Ishikawa (cell line): ENCODE results near the gene APOA5.

Experiments
- CEBPB ChIP-seq: IDR thresholded peaks from 2 replicates; pipeline ENCODE4 v1.6.1; 2012
- CREB1 ChIP-seq: IDR thresholded peaks from 2 replicates; pipeline ENCODE4 v1.6.1; 2012; ENCODE audit warnings: low read depth
- EGR1 ChIP-seq: IDR thresholded peaks from 2 replicates; pipeline ENCODE4 v1.6.1; 2012
- EP300 ChIP-seq: IDR thresholded peaks from 2 replicates; pipeline ENCODE4 v1.6.1; 2012; ENCODE audit warnings: borderline replicate concordance
- FOXM1 ChIP-seq: IDR thresholded peaks from 2 replicates; pipeline ENCODE4 v1.6.1; 2012; ENCODE audit warnings: low read depth, borderline replicate concordance
- NFIC ChIP-seq: IDR thresholded peaks from 2 replicates; pipeline ENCODE4 v1.6.1; 2012
- RAD21 ChIP-seq: IDR thresholded peaks from 2 replicates; pipeline ENCODE4 v1.6.1; 2012; ENCODE audit warnings: low read depth
- TAF1 ChIP-seq: IDR thresholded peaks from 2 replicates; pipeline ENCODE4 v1.6.1; 2012; ENCODE audit warnings: low read depth, mild to moderate bottlenecking
- TCF12 ChIP-seq: IDR thresholded peaks from 2 replicates; pipeline ENCODE4 v1.6.1; 2012; ENCODE audit warnings: low read depth
- TEAD4 ChIP-seq: IDR thresholded peaks from 2 replicates; pipeline ENCODE4 v1.6.1; 2012
- YY1 ChIP-seq: IDR thresholded peaks from 2 replicates; pipeline ENCODE4 v1.6.1; 2012; ENCODE audit warnings: low read depth
- ZBTB7A ChIP-seq: IDR thresholded peaks from 2 replicates; pipeline ENCODE4 v1.6.1; 2012; ENCODE audit warnings: low read depth
- TF ChIP-seq, protein P1 (sequence below): IDR thresholded peaks from 2 replicates; pipeline ENCODE4 v1.6.1; 2012
- TF ChIP-seq, protein P2 (sequence below): IDR thresholded peaks from 2 replicates; pipeline ENCODE4 v1.6.1; 2012; ENCODE audit warnings: low read depth, mild to moderate bottlenecking
- TF ChIP-seq, protein P3 (sequence below): IDR thresholded peaks from 2 replicates; pipeline ENCODE4 v1.6.1; 2012

Gene APOA5

DNA sequence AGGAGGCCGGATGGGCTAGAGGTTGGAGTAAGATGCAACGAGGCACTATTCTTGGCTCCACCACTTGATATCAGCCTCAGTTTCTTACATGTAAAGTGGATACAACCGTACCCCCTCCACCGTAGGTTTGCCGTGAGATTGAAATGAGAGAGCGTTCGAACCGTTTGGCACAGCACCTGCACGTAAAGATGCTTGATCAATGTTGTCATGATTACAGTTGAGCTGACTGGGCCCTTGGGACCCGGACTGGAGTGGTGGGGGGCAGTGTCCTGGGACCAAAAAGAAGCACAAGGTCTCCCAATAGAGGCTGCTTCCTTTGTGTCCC is 41.8 kb upstream of the APOA5 start:
- TF ChIP-seq, protein P1, sequence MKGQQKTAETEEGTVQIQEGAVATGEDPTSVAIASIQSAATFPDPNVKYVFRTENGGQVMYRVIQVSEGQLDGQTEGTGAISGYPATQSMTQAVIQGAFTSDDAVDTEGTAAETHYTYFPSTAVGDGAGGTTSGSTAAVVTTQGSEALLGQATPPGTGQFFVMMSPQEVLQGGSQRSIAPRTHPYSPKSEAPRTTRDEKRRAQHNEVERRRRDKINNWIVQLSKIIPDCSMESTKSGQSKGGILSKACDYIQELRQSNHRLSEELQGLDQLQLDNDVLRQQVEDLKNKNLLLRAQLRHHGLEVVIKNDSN: no peak
- TF ChIP-seq TCF12 (no peak), TAF1 (no peak), CREB1 (no peak), CEBPB (no peak), EP300 (no peak), TEAD4 (no peak), ZBTB7A (no peak), EGR1 (no peak), RAD21 (no peak), FOXM1 (no peak), YY1 (no peak), NFIC (no peak)
- TF ChIP-seq, protein P2, sequence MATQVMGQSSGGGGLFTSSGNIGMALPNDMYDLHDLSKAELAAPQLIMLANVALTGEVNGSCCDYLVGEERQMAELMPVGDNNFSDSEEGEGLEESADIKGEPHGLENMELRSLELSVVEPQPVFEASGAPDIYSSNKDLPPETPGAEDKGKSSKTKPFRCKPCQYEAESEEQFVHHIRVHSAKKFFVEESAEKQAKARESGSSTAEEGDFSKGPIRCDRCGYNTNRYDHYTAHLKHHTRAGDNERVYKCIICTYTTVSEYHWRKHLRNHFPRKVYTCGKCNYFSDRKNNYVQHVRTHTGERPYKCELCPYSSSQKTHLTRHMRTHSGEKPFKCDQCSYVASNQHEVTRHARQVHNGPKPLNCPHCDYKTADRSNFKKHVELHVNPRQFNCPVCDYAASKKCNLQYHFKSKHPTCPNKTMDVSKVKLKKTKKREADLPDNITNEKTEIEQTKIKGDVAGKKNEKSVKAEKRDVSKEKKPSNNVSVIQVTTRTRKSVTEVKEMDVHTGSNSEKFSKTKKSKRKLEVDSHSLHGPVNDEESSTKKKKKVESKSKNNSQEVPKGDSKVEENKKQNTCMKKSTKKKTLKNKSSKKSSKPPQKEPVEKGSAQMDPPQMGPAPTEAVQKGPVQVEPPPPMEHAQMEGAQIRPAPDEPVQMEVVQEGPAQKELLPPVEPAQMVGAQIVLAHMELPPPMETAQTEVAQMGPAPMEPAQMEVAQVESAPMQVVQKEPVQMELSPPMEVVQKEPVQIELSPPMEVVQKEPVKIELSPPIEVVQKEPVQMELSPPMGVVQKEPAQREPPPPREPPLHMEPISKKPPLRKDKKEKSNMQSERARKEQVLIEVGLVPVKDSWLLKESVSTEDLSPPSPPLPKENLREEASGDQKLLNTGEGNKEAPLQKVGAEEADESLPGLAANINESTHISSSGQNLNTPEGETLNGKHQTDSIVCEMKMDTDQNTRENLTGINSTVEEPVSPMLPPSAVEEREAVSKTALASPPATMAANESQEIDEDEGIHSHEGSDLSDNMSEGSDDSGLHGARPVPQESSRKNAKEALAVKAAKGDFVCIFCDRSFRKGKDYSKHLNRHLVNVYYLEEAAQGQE: no peak
- TF ChIP-seq, protein P3, sequence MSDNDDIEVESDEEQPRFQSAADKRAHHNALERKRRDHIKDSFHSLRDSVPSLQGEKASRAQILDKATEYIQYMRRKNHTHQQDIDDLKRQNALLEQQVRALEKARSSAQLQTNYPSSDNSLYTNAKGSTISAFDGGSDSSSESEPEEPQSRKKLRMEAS: no peak

DNA sequence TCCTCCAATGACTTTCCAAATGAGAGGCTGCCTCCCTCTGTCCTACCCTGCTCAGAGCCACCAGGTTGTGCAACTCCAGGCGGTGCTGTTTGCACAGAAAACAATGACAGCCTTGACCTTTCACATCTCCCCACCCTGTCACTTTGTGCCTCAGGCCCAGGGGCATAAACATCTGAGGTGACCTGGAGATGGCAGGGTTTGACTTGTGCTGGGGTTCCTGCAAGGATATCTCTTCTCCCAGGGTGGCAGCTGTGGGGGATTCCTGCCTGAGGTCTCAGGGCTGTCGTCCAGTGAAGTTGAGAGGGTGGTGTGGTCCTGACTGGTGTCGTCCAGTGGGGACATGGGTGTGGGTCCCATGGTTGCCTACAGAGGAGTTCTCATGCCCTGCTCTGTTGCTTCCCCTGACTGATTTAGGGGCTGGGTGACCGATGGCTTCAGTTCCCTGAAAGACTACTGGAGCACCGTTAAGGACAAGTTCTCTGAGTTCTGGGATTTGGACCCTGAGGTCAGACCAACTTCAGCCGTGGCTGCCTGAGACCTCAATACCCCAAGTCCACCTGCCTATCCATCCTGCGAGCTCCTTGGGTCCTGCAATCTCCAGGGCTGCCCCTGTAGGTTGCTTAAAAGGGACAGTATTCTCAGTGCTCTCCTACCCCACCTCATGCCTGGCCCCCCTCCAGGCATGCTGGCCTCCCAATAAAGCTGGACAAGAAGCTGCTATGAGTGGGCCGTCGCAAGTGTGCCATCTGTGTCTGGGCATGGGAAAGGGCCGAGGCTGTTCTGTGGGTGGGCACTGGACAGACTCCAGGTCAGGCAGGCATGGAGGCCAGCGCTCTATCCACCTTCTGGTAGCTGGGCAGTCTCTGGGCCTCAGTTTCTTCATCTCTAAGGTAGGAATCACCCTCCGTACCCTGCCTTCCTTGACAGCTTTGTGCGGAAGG is 40.9 kb upstream of the APOA5 start:
- 0 out of 2 replicates have a peak, but pooled peaks have one; percentile 15 for TF ChIP-seq CEBPB
- TF ChIP-seq CREB1: no peak

DNA sequence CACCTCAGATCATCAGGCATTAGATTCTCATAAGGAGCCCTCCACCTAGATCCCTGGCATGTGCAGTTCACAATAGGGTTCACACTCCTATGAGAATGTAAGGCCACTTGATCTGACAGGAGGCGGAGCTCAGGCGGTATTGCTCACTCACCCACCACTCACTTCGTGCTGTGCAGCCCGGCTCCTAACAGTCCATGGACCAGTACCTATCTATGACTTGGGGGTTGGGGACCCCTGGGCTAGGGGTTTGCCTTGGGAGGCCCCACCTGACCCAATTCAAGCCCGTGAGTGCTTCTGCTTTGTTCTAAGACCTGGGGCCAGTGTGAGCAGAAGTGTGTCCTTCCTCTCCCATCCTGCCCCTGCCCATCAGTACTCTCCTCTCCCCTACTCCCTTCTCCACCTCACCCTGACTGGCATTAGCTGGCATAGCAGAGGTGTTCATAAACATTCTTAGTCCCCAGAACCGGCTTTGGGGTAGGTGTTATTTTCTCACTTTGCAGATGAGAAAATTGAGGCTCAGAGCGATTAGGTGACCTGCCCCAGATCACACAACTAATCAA is 40.2 kb upstream of the APOA5 start:
- TF ChIP-seq, protein P3: no peak
- TF ChIP-seq EP300: no peak
- no peak for TF ChIP-seq EGR1
- no peak for TF ChIP-seq TEAD4

DNA sequence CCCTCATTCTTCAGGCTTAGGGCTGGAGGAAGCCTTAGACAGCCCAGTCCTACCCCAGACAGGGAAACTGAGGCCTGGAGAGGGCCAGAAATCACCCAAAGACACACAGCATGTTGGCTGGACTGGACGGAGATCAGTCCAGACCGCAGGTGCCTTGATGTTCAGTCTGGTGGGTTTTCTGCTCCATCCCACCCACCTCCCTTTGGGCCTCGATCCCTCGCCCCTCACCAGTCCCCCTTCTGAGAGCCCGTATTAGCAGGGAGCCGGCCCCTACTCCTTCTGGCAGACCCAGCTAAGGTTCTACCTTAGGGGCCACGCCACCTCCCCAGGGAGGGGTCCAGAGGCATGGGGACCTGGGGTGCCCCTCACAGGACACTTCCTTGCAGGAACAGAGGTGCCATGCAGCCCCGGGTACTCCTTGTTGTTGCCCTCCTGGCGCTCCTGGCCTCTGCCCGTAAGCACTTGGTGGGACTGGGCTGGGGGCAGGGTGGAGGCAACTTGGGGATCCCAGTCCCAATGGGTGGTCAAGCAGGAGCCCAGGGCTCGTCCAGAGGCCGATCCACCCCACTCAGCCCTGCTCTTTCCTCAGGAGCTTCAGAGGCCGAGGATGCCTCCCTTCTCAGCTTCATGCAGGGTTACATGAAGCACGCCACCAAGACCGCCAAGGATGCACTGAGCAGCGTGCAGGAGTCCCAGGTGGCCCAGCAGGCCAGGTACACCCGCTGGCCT is 38.7 kb upstream of the APOA5 start:
- TF ChIP-seq ZBTB7A (no peak), TCF12 (no peak), CEBPB (no peak), RAD21 (no peak), TEAD4 (no peak), CREB1 (no peak), EGR1 (no peak), FOXM1 (no peak), EP300 (no peak), NFIC (no peak), TAF1 (no peak), YY1 (no peak)
- TF ChIP-seq, protein P3: no peak
- TF ChIP-seq, protein P2: no peak
- TF ChIP-seq, protein P1: no peak

DNA sequence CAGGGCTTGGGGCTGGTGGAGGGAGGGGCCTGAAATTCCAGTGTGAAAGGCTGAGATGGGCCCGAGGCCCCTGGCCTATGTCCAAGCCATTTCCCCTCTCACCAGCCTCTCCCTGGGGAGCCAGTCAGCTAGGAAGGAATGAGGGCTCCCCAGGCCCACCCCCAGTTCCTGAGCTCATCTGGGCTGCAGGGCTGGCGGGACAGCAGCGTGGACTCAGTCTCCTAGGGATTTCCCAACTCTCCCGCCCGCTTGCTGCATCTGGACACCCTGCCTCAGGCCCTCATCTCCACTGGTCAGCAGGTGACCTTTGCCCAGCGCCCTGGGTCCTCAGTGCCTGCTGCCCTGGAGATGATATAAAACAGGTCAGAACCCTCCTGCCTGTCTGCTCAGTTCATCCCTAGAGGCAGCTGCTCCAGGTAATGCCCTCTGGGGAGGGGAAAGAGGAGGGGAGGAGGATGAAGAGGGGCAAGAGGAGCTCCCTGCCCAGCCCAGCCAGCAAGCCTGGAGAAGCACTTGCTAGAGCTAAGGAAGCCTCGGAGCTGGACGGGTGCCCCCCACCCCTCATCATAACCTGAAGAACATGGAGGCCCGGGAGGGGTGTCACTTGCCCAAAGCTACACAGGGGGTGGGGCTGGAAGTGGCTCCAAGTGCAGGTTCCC is 38.0 kb upstream of the APOA5 start, which contains the start of gene APOC3:
TSS of gene APOC3 (plus strand) at position 383 of the 659 bp plus-strand sequence. CDS start 676 bp downstream, outside the sequence.
- TF ChIP-seq EP300 (no peak), CREB1 (no peak), ZBTB7A (no peak), EGR1 (no peak), TAF1 (no peak), FOXM1 (no peak), YY1 (no peak)
- TF ChIP-seq, protein P1: no peak
- TF ChIP-seq, protein P2: no peak
